ENCODE results near the gene LLCFC1.

LLCFC1 gene

DNA sequence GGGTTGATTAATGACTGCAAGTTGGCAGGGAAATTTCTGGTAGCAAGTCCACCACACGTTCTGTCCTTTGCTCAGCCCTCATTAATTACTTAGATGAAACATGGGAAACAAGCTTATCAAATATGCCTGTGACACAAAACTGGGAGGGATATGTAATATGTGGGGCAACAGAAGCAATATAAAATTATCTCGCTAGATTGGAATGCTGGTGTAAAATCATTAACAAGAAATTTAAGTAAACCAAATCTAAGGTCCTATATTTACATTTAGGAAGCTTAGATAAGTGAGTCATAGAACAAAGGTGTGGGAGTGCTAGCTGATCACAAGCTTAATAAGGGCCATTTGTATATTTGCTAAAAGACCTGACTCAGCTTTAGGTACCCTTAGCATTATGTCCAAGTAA lies 29.3 kb upstream of the LLCFC1 start:
- DNase-seq (ENCODE audit: low read depth in 2 of 2, low spot score in 1 of 2): no peak

DNA sequence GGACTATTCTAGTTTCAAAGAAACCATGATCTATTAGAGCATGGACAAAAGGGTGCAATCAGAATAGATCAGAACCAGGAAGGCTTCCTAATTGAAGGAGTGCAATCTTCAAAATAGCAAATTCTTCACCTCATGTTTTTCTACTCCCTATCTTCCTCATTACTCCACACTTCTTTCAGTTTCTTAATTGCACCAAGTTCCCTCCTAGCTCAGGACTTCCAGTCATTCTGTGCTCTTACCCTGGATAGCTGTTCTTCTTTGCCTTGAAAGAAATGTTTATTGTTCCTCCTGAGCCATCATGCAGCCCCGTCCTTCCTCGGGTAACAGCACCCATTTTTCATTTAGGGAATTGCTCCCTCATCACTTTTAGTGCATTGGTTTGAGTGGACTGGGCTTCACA lies 28.8 kb upstream of the LLCFC1 start:
- no peak for DNase-seq (ENCODE audit: low read depth in 2 of 2, low spot score in 1 of 2)

GRCh38 chr7:142913051-142913450 lies 26.2 kb upstream of the LLCFC1 start:
- no peak for DNase-seq (ENCODE audit: low read depth in 2 of 2, low spot score in 1 of 2)

DNA sequence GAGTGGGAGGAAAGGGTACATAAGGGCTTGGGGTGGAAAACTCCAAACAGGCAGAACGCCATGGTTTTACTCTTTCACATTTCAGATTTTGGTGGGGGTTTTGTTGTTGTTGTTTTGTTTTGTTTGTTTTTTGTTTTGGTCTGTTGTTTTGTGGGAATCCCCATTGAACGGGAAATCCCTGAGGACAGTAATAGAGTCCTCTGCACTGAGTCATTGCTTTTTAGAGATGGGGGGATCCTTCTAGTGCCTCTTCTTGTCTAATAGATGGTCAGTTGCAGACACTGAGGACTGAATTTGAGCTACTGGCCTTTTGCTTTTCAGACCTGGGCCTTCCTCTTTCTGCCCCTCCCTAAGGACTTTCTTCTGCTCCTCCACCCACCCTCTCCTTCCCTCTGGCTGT lies 25.7 kb upstream of the LLCFC1 start:
- DNase-seq (ENCODE audit: low read depth in 2 of 2, low spot score in 1 of 2): no peak

DNA sequence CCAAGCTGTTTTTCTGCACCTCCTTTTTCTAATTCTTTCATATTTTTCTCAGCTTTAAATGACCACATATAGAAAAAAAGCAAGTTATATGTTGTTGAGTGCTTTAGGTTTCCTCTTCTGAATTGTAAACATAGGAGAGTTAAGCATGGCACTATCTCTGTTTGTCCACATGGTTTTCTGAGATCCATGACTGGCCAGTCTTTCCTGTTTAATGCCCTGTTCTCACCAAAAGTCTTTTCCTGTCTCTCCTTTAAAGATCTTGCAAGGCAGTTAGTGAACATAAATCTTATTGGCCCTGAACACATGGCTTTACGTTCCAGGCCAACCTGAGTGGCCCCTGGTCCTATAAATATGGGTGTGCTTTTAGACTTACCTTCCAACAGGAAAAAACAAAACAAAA lies 25.2 kb upstream of the LLCFC1 start:
- no peak for DNase-seq (ENCODE audit: low read depth in 2 of 2, low spot score in 1 of 2)

GRCh38 chr7:142915315-142915714 lies 24.0 kb upstream of the LLCFC1 start:
- no peak for DNase-seq (ENCODE audit: low read depth in 2 of 2, low spot score in 1 of 2)

- DNase-seq (ENCODE audit: low read depth in 2 of 2, low spot score in 1 of 2): no peak
Observed at GRCh38 chr7:142916508-142916907, 22.8 kb upstream of the LLCFC1 start.

GRCh38 chr7:142917447-142917846 lies 21.8 kb upstream of the LLCFC1 start:
- DNase-seq (ENCODE audit: low read depth in 2 of 2, low spot score in 1 of 2): no peak

DNA sequence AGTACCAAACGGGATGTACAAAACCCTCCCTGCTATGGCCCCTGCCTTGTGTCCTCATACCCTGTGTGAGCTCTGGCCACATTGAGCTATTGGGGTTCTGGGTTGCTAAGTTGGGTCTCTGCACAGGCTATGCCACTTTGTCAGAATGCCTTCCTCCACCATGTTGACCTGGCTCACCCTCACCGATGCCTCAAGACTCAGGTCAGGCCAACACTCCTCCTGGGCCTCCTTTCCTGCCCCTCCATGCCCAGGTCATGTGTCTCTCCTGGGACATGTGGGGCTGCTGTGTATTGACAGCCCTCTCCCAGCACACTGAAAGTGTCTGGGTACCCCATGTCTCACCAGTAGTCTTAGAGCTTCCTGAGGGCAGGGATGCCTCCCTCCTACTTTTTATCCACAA lies 20.4 kb upstream of the LLCFC1 start:
- DNase-seq (ENCODE audit: low read depth in 2 of 2, low spot score in 1 of 2): no peak

DNA sequence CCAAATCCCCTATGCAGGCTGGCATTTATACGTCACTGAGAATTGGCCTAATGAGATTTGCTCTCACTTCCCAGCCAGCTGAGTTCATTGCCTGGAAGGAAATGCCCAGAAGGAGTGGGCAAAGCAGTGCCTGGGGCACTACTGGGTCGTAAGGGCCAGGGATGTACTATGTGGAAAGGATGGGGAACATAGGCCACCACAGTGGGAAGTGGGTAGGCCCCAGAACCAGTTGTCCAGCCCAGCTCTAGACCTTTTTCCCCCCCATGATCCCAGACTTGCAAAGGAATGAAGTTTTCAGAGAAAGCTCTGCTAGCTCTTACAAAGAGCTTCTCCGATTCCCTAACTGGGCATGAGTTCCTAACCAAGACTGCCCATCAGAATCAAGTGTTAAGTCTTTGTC lies 19.6 kb upstream of the LLCFC1 start:
- DNase-seq (ENCODE audit: low read depth in 2 of 2, low spot score in 1 of 2): no peak

DNA sequence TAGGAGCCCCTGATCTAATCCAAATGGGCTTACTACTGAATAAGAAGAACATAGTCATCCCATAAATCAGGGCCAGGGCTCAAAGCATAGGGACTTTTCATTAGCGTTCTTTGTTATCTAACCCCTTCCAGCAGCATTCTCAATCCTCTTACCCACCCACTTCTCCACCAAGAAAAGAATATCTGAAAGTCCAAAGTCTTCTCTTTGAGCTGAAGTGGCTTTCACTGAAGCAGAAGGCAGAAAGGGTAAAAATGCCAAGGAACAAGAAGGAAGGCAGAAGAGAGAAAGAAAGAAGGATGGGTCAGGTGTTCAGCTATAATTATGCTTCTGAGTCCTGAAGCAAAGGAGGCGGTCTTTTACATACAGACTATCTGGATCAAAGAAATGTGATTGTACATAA lies 15.9 kb upstream of the LLCFC1 start:
- DNase-seq (ENCODE audit: low read depth in 2 of 2, low spot score in 1 of 2): no peak

DNA sequence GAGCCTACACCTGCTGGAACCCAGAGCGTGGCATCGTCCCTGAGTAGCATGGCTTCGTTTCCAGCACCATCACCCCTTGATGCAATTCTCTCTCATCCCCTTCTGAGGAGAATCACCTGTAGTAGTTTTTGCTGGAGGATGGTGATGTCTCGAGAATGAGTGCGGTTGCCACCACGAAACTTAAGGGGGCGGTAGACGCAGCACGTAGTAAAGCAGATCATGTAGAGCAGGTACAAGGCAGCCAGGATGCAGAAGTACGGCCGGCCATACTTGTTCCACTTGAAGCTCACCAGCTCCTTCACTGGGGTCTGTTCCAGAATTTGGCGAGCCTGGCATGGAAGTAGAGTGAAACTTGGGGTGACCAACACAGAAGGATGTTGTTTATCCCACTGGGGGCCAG lies 13.9 kb upstream of the LLCFC1 start:
- no peak for DNase-seq (ENCODE audit: low read depth in 2 of 2, low spot score in 1 of 2)

DNA sequence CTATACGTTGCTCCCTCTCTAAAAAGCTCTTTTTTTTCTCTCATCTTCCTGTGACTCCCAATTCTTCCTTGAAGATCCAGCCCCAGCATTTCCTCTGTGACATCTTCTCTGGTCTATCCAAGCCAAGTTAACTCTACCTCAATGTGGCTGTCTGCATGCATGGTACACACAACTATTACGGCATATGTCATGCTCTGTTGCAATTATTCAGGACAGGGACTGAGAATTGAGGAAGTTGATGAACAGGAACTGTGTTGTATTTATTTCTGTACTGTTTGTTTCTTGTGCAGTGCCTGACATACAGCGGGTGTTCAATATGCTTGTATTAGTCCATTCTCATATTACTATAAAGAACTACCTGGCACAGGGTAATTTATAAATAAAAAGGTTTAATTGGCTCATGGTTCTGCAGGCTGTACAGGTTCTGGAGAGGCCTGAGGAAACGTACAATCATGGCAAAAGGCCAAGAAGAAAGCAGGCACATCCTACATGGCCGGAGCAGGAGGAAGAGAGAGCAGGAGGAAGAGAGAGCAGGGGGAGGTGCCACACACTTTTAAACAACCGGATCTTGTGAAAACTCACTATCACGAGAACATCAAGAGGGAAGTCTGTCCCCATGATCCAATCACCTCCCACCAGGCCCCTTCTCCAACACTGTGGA lies 12.1 kb upstream of the LLCFC1 start:
- no peak for DNase-seq (ENCODE audit: low read depth in 2 of 2, low spot score in 1 of 2)

- DNase-seq (ENCODE audit: low read depth in 2 of 2, low spot score in 1 of 2): no peak
Observed at GRCh38 chr7:142927949-142928348, 11.3 kb upstream of the LLCFC1 start.

GRCh38 chr7:142930126-142930730 lies 9.1 kb upstream of the LLCFC1 start:
- no peak for DNase-seq (ENCODE audit: low read depth in 2 of 2, low spot score in 1 of 2)

DNA sequence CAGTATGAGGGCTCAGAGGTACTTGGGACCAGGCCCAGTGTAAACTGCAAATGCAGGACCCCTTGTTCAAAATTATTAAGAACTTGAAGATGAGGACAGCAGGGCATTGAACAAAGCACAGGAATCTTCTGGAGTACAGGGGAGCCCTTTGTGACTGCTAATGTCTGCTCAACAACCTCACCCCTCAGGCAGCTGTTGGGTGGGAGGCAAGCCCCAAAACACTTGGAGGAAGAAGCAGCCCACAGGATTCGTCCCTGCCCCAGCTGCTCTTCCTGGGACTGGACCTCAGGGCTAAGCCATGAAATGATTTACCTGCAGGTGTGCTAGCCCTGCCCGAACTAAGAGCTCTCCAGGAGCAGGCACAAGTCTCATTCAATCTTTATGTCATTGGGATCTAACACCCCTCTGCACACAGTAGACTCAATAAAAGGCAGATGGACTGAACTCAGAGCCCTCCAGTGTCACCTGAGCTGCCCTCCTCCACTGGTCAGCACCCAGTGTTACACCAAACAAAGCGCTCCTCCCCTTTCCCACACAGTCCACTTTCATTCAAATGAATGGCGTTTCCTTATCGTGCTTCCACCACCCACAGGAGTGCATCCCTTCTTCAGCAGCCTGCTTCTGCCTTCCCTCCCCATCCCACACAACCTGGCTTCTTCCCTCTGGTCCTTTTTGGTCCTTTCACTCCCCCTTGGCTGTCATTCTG lies 6.7 kb upstream of the LLCFC1 start:
- no peak for DNase-seq (ENCODE audit: low read depth in 2 of 2, low spot score in 1 of 2)

GRCh38 chr7:142933092-142933475 lies 6.2 kb upstream of the LLCFC1 start:
- no peak for DNase-seq (ENCODE audit: low read depth in 2 of 2, low spot score in 1 of 2)

GRCh38 chr7:142933624-142934023 lies 5.7 kb upstream of the LLCFC1 start, which contains the start of gene TRPV5:
TSS of gene TRPV5 (minus strand) at chr7:142933746. CDS start at chr7:142933459, 287 bp downstream.
- no peak for DNase-seq (ENCODE audit: low read depth in 2 of 2, low spot score in 1 of 2)

- DNase-seq (ENCODE audit: low read depth in 2 of 2, low spot score in 1 of 2): no peak
Observed at GRCh38 chr7:142934056-142934455, 5.2 kb upstream of the LLCFC1 start.

DNA sequence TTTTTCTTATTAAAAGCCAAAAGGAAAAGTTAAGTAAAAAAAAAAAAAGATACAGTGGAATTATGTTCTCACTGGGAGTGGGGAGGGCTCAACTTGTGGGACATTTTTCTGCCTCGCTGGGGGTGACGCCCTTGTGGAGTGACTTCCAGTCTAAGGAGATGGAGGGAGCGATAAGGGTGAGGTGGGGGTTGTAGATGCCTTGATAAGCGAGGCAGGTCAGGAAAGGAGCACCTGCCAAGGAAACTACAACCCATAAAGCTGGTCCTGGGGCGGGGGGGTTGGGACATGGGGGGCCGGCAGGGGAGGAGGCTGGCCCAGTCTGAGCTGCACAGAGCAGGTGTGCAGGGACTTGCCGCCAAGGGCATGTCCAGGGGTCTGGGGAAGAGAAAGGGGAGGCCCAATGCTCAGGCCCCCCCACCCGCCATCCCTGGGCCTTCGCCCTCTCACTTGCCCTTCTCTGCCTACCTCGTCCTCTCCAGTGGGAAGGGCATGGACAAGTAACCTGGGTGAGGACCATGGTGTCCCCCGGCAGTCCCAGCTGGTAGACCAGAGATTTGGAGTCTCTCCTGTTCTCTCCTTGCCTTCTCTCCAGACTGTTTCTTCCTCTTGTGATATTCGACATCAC lies 3.2 kb upstream of the LLCFC1 start:
- DNase-seq (ENCODE audit: low read depth in 2 of 2, low spot score in 1 of 2): no peak

GRCh38 chr7:142938611-142939010 lies 673 bp upstream of the LLCFC1 start:
- DNase-seq (ENCODE audit: low read depth in 2 of 2, low spot score in 1 of 2): no peak

- DNase-seq (ENCODE audit: low read depth in 2 of 2, low spot score in 1 of 2): no peak
Observed at GRCh38 chr7:142940966-142941535, 1.8 kb downstream of the LLCFC1 start.
